HepG2 (cell line): ENCODE data around the gene B3GNT2. TPM values are rescaled to one million over a fixed set of nuclear protein-coding genes. Genes with fewer than 3 reads are reported as not detected.
"Not testable (repeated sequence)": the region's sequence is repeated elsewhere in the genome, so short reads cannot be mapped to it uniquely, and the experiment has no call there.

ENCODE experiments used
- ATAC-seq: fragments of 200-7000 bp; cut with Tn5 transposase; 3 replicates; pipeline ENCODE4 v1.9.1; 2020; ENCODE audit warnings: mild to moderate bottlenecking, moderate library complexity
- BruUV-seq: library from RNA; stranded (reverse); fragments of 400-500 nt; replicated peaks from 2 replicates; lab custom pipeline; 2021; lab: Mats Ljungman, UMichigan
- CTCF ChIA-PET: fragments of 300-600 bp; formaldehyde crosslinking; extraction: SDS; loops from one replicate; lab custom pipeline; 2021; ENCODE audit warnings: low total read pairs, inconsistent platforms, low intra/inter-chr PET ratio; lab: Yijun Ruan, JAX
- POLR2A ChIA-PET: fragments of 350-600 bp; sonication (Branson Sonifier 250); formaldehyde crosslinking; loops from one replicate; lab custom pipeline; 2020; ENCODE audit warnings: antibody characterized with exemption, inconsistent platforms; lab: Yijun Ruan, JAX
- DNase-seq: peaks from one replicate; pipeline ENCODE4 v3.0.0-alpha.2; 2015; ENCODE audit warnings: low spot score
- FAIRE-seq: peaks from 3 replicates; lab custom pipeline; 2011; peaks lifted over from hg19 to GRCh38; lab: Jason Lieb, UNC
- H2AFZ ChIP-seq: one replicate; pipeline ENCODE4 v1.6.1; 2011; ENCODE audit warnings: low read length, inconsistent platforms
- H3K27ac ChIP-seq: fragments of 300-600 bp; 3 replicates; pipeline ENCODE4 v1.8.0; 2011; ENCODE audit warnings: mixed run types, mild to moderate bottlenecking, mixed read lengths, low read length, inconsistent platforms; ENCODE audit not compliant: insufficient read depth; ENCODE audit errors: extremely low read length
- H3K27me3 ChIP-seq, 2 experiments: fragments of 200-600 bp in 1 of 2; 2 replicates in 1 of 2; 3 replicates in 1 of 2; pipeline versions ENCODE4 v1.6.0 to v1.8.0; 2011; ENCODE audit warnings: low read length in 2 of 2, mild to moderate bottlenecking in 2 of 2, moderate library complexity in 2 of 2, inconsistent platforms in 1 of 2; ENCODE audit not compliant: insufficient read depth in 2 of 2, control insufficient read depth in 1 of 2
- H3K36me3 ChIP-seq, 2 experiments: fragments of 200-600 bp in 1 of 2; replicated peaks in 1 of 2; 2 replicates in 1 of 2; 3 replicates in 1 of 2; pipeline versions ENCODE4 v1.5.1 to v1.8.0; 2011; ENCODE audit warnings: low read length in 2 of 2, inconsistent platforms in 1 of 2; ENCODE audit not compliant: insufficient read depth in 2 of 2, control insufficient read depth in 1 of 2
- H3K4me1 ChIP-seq: 2 replicates; pipeline ENCODE4 v1.5.1; 2012; ENCODE audit warnings: low read length, inconsistent platforms; ENCODE audit not compliant: insufficient read depth
- H3K4me2 ChIP-seq: 2 replicates; pipeline ENCODE4 v1.6.0; 2011; ENCODE audit warnings: low read depth, low read length, inconsistent platforms
- H3K4me3 ChIP-seq, 3 experiments: fragments of 200-600 bp in 1 of 3; sonication (generic), shearing (Covaris generic) in 1 of 3; replicated peaks in 1 of 3; 2 replicates each; pipeline ENCODE4 v1.5.1; 2011 to 2016; ENCODE audit warnings: low read length in 3 of 3, inconsistent platforms in 2 of 3, low read depth in 2 of 3, mild to moderate bottlenecking in 2 of 3, control low read depth in 1 of 3, mixed read lengths in 1 of 3; ENCODE audit not compliant: insufficient read depth in 1 of 3
- H3K79me2 ChIP-seq: one replicate; pipeline ENCODE4 v1.6.1; 2011; ENCODE audit warnings: low read length, inconsistent platforms; ENCODE audit not compliant: insufficient read depth
- H3K9ac ChIP-seq: 2 replicates; pipeline ENCODE4 v1.6.0; 2011; ENCODE audit warnings: mild to moderate bottlenecking, low read depth, low read length, inconsistent platforms; ENCODE audit not compliant: insufficient read depth
- H3K9me3 ChIP-seq: 2 replicates; pipeline ENCODE4 v1.5.1; 2012; ENCODE audit warnings: mild to moderate bottlenecking, low read length
- H4K20me1 ChIP-seq: 2 replicates; pipeline ENCODE4 v1.6.0; 2011; ENCODE audit warnings: inconsistent platforms, mild to moderate bottlenecking, low read length, moderate library complexity; ENCODE audit not compliant: insufficient read depth
- RNF219 ChIP-seq: sonication (generic); formaldehyde crosslinking; IDR thresholded peaks from 2 replicates; pipeline ENCODE4 v1.5.0; 2020; ENCODE audit warnings: mild to moderate bottlenecking, missing genetic modification reagents
- ZBTB33 ChIP-seq: sonication (generic); formaldehyde crosslinking; IDR thresholded peaks from 2 replicates; pipeline ENCODE4 v1.4.0; 2020; ENCODE audit warnings: missing genetic modification reagents
- ZNF460 ChIP-seq: sonication (generic); formaldehyde crosslinking; IDR thresholded peaks from 2 replicates; pipeline ENCODE4 v1.5.1; 2020; ENCODE audit warnings: missing genetic modification reagents, mild to moderate bottlenecking, borderline replicate concordance
- WGBS: methylation state at CpG from one replicate; pipeline ENCODE4 v1.1.6; 2017; ENCODE audit warnings: low lambda C conversion rate; 5-methylcytosine and 5-hydroxymethylcytosine counted together
- in situ Hi-C: cut with HindIII; loops from 2 replicates; pipeline ENCODE4 v1.10.0; 2017; ENCODE audit warnings: low pct_unique_long_range_greater_than_20kb; ENCODE audit not compliant: extremely low pct_ligation_motif_present
- intact Hi-C: fragments of 100-400 bp; cut with micrococcal nuclease; formaldehyde crosslinking; loops from one replicate; pipeline ENCODE4 v1.10.0; 2022; ENCODE audit not compliant: unreplicated experiment
- polyA plus RNA-seq, 8 experiments: library from polyadenylated mRNA; depleted of rRNA in 3 of 8; stranded (reverse) in 7 of 8; unstranded in 1 of 8; fragments of >200 nt; fragmentation: Illumina TruSeq in 4 of 8; extraction: Trizol in 4 of 8; gene quantifications; 2 replicates each; pipeline versions ENCODE4 v1.2.1 to v1.2.3, GENCODE V29; 2011 to 2016; ENCODE audit warnings: low read depth in 4 of 8, missing spikeins in 1 of 8, mixed read lengths in 1 of 8; ENCODE audit not compliant: insufficient read depth in 1 of 8
- total RNA-seq, 5 experiments: library from RNA; depleted of rRNA; stranded (reverse); fragments of >200 nt; fragmentation: Illumina TruSeq; extraction: Trizol; gene quantifications; 2 replicates each; pipeline ENCODE4 v1.2.3, GENCODE V29; 2016; ENCODE audit warnings: low read depth in 1 of 5

B3GNT2 gene
- total and polyA plus RNA-seq, 2 of the 13 experiments (the other 11 are each of a cell fraction or from before 2014, with no cell fraction given), result 26.3 to 28.5 TPM

GRCh38 chr2:62198854-62199253, 2.9 kb downstream of the B3GNT2 start:
- H3K4me3 ChIP-seq, result peak overlapping the region in 1 of 3 experiments; percentile 96; a peak in 1 of 6 replicates
- WGBS, result 94% methylated on average over 8 of the region's 8 CpGs
- CTCF ChIA-PET, in situ Hi-C loops, ATAC-seq, DNase-seq, H2AFZ ChIP-seq, H3K36me3 ChIP-seq, H3K27ac ChIP-seq: not testable (repeated sequence)
- intact Hi-C loops, result loop anchor here (5.0 to 10.0 kb wide), 3 partner anchors 38 to 213 kb away; no protein-coding TSS in a partner anchor
- H3K4me1 ChIP-seq, result peaks cover 69% of the 10 kb centered on the region
- H3K4me2 ChIP-seq, result peak overlapping the region; percentile 86
- H3K79me2 ChIP-seq, result peaks cover 69% of the 10 kb centered on the region
- H4K20me1 ChIP-seq, result peaks cover 69% of the 10 kb centered on the region
- TF ChIP-seq ZBTB33 (CRISPR knock-in tag) (peak; percentile 49; the same call in 1 of the 2 replicates), ZNF460 (peak; percentile 75), RNF219 (0 out of 2 replicates have a peak, but pooled peaks have one; percentile 19)
- TF ChIP-seq, all 625 proteins: peak for 3; not testable (repeated sequence) for 622
- H3K9ac ChIP-seq, FAIRE-seq, H3K9me3 ChIP-seq, BruUV-seq, POLR2A ChIA-PET, H3K27me3 ChIP-seq: not testable (repeated sequence)
